Kidney (tissue), 14 donors: ENCODE measurements around the gene DBF4. TPM values are rescaled to one million over a fixed set of nuclear protein-coding genes. Genes with fewer than 3 reads are reported as not detected.

ENCODE experiments used
- DNase-seq, 5 donors: peaks; one replicate each; pipeline ENCODE4 v3.0.0-alpha.2; 2013 to 2020
- FAIRE-seq: peaks from 2 replicates; lab custom pipeline; 2012; peaks lifted over from hg19 to GRCh38; lab: Jason Lieb, UNC
- H3K27ac ChIP-seq, 2 donors: one replicate each; pipeline ENCODE4 v1.7.0; 2013; ENCODE audit warnings: low read depth in 2 of 2, low read length in 2 of 2, inconsistent platforms in 1 of 2
- H3K27me3 ChIP-seq: one replicate; pipeline ENCODE4 v1.7.1; 2013; ENCODE audit warnings: low read length, inconsistent platforms; ENCODE audit not compliant: control insufficient read depth, insufficient read depth
- H3K36me3 ChIP-seq, 3 donors: one replicate each; pipeline versions ENCODE4 v1.7.0 to v1.7.1; 2013; ENCODE audit warnings: low read length in 3 of 3, control low read depth in 1 of 3, inconsistent platforms in 1 of 3; ENCODE audit not compliant: insufficient read depth in 3 of 3, control insufficient read depth in 2 of 3
- H3K4me1 ChIP-seq, 3 donors: one replicate each; pipeline versions ENCODE4 v1.7.0 to v1.7.1; 2013; ENCODE audit warnings: low read length in 3 of 3, inconsistent platforms in 1 of 3, low read depth in 1 of 3; ENCODE audit not compliant: control insufficient read depth in 2 of 3, insufficient read depth in 2 of 3
- H3K4me3 ChIP-seq, 3 donors: one replicate each; pipeline versions ENCODE4 v1.7.0 to v1.8.1; 2013; ENCODE audit warnings: low read length in 3 of 3, control low read depth in 1 of 3, inconsistent platforms in 1 of 3
- H3K9ac ChIP-seq, 3 donors: one replicate each; pipeline versions ENCODE4 v1.7.0 to v1.7.1; 2013; ENCODE audit warnings: low read length in 3 of 3, control low read depth in 1 of 3, inconsistent platforms in 1 of 3
- H3K9me3 ChIP-seq, 3 donors: one replicate each; pipeline versions ENCODE4 v1.7.0 to v1.7.1; 2013; ENCODE audit warnings: low read length in 3 of 3, control low read depth in 1 of 3, inconsistent platforms in 1 of 3; ENCODE audit not compliant: control insufficient read depth in 2 of 3, insufficient read depth in 1 of 3
- CTCF ChIP-seq: IDR thresholded peaks from 3 replicates; pipeline ENCODE4 v1.5.1; 2012; ENCODE audit warnings: mild to moderate bottlenecking, moderate library complexity, borderline replicate concordance; ENCODE audit not compliant: insufficient read depth; ENCODE audit errors: extremely low read depth
- intact Hi-C: fragments of 100-400 bp; cut with DNase I; formaldehyde crosslinking; loops from one replicate; pipeline ENCODE4 v1.11.1; 2022
- polyA plus RNA-seq: library from polyadenylated mRNA; stranded (reverse); fragments of 350-450 nt; fragmentation: Illumina TruSeq; extraction: RNeasy Lipid Tissue Mini Kit (QIAGEN cat#74804); gene quantifications from one replicate; pipeline ENCODE4 v1.2.3, GENCODE V29; 2014; ENCODE audit warnings: low read depth, low replicate concordance; ENCODE audit not compliant: insufficient read depth
- total RNA-seq: library from RNA; stranded (reverse); fragmentation: NEBNext Ultra II Directional; extraction: Animal tissue kit (Norgen Biotek cat#: 25700); gene quantifications from one replicate; pipeline ENCODE4 v1.2.1, GENCODE V29; 2021
- donor health status: control.
- donor health status: control.
- donor health status: control.
- donor health status: control.
- donor health status: control.
- donor health status: DM: yes; HTN: yes; CAD: no.
- donor health status: Normal renal cell carcinoma (clear cell type).

DBF4 gene
- total and polyA plus RNA-seq, 2 donors from 2014 or later, result 1.9 to 8.8 TPM

GRCh38 chr7:87833130-87833529 is 43.2 kb upstream of the DBF4 start:
- no peaks in the 10 kb centered on the region for H3K9me3 ChIP-seq
- H3K27ac ChIP-seq, result no peak overlapping the region
- H3K9ac ChIP-seq, result no peak overlapping the region
- H3K4me1 ChIP-seq, result no peaks in the 10 kb centered on the region
- intact Hi-C loops, result no loop called here
- TF ChIP-seq CTCF, result no peak
- H3K27me3 ChIP-seq, result no peaks in the 10 kb centered on the region
- FAIRE-seq (no peak), DNase-seq (peak in 1 of 5 donors; percentile 7)
- H3K36me3 ChIP-seq, result no peaks in the 10 kb centered on the region
- no peak overlapping the region for H3K4me3 ChIP-seq

- FAIRE-seq, result no peak
- no peaks in the 10 kb centered on the region for H3K9me3 ChIP-seq
- no peak overlapping the region for H3K9ac ChIP-seq
- H3K27ac ChIP-seq, result no peak overlapping the region
- DNase-seq, result no peak
- no peaks in the 10 kb centered on the region for H3K36me3 ChIP-seq
- no peaks in the 10 kb centered on the region for H3K27me3 ChIP-seq
- H3K4me3 ChIP-seq, result no peak overlapping the region
- no peaks in the 10 kb centered on the region for H3K4me1 ChIP-seq
- TF ChIP-seq CTCF, result no peak
- intact Hi-C loops, result no loop called here
These were observed 38.7 kb upstream of the DBF4 start for GRCh38 chr7:87837597-87837996.

GRCh38 chr7:87850836-87851593 is 25.3 kb upstream of the DBF4 start:
- Histone ChIP-seq H3K27ac (no peak overlapping the region), H3K27me3 (no peaks in the 10 kb centered on the region), H3K9ac (no peak overlapping the region), H3K4me3 (no peak overlapping the region), H3K9me3 (no peaks in the 10 kb centered on the region), H3K36me3 (peaks cover 0 to 7% (median 0%) of the 10 kb centered on the region in 3 donors), H3K4me1 (no peaks in the 10 kb centered on the region)
- no peak for TF ChIP-seq CTCF
- DNase-seq (no peak), FAIRE-seq (no peak)
- intact Hi-C loops, result no loop called here
